ENCODE data around the gene KAZALD1. TPM values are rescaled to one million over a fixed set of nuclear protein-coding genes. Genes with fewer than 3 reads are reported as not detected.

The KAZALD1 gene, protein sequence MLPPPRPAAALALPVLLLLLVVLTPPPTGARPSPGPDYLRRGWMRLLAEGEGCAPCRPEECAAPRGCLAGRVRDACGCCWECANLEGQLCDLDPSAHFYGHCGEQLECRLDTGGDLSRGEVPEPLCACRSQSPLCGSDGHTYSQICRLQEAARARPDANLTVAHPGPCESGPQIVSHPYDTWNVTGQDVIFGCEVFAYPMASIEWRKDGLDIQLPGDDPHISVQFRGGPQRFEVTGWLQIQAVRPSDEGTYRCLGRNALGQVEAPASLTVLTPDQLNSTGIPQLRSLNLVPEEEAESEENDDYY
- total RNA-seq: 7.8 TPM
- long read RNA-seq, transcript KAZALD1-201 (5 exons, 1,913 nt): major isoform, 5 of 10 reads
- long read RNA-seq, partial matches to known transcripts: 4 of 10 reads
- long read RNA-seq, other reads (novel, unspliced or antisense): 1 of 10 reads

DNA sequence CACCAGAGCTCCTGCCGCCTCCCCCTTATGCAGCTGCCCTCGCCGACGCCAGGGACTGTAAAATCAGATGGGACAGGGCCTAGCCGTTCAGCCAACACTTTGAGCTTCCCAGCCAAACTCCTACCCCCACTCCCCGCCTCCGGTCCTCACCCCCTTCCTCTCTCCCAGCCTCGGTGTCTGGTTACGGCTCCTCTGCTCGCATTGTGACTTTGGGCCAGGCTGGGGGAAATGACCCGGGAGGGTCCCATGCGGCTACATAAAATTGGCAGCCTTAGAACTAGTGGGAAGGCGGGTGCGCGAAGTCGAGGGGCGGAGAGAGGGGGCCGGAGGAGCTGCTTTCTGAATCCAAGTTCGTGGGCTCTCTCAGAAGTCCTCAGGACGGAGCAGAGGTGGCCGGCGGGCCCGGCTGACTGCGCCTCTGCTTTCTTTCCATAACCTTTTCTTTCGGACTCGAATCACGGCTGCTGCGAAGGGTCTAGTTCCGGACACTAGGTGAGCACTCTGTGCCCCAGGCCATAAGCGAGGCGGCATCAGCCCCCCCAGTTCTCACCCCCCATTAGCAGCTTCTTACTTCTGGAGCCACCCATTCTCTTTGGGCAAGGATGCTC is at the start of gene KAZALD1:
Gene KAZALD1, plus strand, starts transcription at position 366 of the 608 bp plus-strand sequence. CDS start 604 bp downstream, outside the sequence.
- peak; percentile 76 for DNase-seq
- intact Hi-C loops (cut with micrococcal nuclease): no loop called here
- peak; percentile 50 for ATAC-seq

DNA sequence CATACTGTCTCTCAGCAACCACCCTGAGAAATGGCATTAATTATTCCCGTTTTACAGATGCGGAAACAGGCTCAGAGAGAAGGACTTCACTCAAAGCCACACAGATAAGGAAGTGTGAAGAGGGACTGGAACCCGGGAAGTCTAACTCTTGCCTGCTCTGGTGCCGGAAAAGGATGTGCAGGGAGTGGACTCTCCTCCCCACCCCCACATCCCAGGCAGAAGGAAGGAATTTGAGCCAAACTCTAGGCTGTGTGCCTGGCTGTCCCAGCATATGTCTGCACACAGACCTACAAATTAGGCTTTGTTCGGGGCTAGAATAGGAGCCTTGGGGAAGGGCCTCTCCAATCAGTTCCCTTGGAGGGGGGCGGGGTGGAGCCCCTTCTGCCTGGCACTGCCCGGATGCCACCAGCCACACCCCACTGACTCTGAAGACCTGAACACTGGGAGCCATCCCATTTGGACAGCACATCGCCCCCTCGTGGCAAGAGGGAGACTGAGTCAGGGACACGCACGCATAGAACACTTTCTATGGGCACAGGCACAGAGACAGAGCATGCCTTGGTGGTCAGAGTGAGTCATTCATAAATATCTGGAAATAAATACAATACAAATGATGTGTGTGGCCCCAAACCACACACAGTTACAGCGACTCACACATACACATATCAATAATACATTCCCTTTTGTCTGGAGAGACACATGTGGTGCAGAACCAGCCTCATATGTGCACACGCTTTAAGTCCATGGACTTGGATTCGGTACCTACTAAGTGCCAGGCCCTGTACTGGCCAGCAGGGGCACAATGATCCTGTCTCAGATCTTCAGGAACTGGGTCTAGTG is 49.0 kb upstream of the KAZALD1 start:
- intact Hi-C loops (cut with micrococcal nuclease): no loop called here
- ATAC-seq (peak; percentile 90), DNase-seq (peak; percentile 91)

DNA sequence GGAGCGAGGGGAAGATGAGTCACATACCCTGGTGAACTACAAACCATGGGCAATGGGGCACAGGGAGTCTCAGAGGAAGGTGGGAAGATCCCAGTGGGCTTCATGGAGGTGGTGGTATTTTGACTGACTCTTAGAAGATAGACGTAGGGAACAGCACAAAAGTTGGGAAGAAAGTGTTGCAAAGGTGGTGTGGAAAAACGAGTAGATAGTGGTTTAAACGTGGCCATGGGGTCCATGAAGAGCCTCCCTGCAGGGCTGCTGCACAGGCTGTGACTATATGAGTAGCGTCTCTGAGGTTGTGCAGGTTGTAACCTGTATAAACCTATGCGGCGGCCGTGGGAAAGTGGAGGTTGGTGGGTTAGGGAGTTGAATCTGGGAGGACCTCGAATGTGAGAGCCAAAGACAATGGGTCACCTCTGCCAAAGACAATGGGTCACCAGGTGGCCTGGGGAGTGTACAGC is 48.4 kb upstream of the KAZALD1 start:
- DNase-seq: no peak
- intact Hi-C loops (cut with micrococcal nuclease): no loop called here
- ATAC-seq: no peak

DNA sequence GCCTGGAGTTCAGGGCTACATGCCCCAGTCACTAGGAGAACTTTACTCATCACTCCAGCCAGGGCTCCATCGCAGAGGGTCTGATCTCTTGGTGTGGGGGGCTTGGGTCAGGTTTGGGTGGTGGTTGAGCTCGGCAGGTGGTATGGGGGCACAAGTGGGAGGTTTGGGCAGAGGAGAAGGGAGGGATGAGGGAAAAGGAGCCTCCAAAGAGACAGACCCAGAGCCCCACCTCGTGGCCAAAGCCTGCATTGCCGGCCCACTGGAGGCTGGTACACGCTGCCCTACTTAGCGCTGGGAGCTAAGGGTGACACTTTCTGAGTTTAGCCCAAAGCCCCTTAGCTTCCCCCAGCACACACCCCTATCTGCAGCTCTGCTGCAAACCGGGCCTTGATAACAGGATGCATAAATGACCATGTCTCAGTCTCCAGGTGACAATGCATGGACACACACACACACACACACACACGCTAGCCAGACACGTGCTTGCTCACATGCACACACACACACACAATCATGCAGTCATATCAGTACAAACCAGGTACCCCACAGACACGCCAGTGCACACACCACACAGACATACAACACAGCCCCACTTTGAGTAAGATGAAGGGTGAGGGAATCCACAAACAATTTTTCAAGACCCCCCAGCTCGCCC is 47.4 kb upstream of the KAZALD1 start:
- ATAC-seq (peak; percentile 70), DNase-seq (peak; percentile 92)
- intact Hi-C loops (cut with micrococcal nuclease): no loop called here

DNA sequence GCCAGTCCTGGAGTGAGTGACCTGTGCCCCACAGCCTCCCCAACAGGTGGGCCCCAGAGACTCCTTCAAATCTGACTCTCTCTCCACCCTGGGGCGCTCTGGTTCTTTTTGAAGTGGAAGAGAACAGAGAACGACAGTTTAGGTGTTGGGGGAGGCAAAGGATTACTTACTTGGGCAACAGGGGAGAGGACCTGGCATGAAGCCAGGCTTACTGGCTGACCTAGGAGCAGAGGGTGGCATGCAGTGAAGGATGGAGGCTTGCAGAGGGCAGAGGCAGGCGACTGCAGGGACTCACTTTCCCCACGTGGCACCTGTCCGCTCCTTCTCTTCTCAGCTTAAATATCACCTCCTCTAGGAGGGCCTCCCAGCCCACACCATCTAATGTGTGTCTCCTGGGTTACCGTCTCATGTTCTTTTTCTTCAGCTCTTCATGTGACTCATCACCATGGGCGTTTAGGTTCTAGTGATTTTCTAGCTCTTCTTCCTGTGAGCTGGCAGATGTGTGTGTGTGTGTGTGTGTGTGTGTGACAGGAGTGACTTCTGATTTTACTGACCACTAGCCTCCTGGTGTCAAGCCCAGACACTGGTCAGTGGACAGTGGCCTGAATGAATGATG is 46.7 kb upstream of the KAZALD1 start:
- intact Hi-C loops (cut with micrococcal nuclease): no loop called here
- DNase-seq (no peak), ATAC-seq (no peak)

DNA sequence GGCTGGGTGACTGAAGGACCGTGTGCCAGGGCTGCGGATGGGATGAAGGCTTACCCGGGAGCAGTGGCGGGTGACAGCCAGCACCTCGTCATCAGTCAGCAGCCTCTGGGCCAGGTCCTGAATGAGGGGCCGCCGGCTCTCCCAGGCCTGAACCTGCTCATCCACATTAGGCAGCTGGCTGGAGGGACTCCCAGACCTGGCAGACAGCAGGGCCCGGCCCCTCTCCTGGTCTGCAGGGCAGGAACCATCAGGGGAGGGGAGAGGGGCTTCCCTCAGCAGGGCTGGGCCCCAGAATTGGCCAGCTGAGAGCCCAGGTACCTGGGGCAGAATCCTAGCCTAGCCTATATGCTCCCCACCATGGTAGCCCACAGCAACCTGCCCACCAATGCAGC is 46.2 kb upstream of the KAZALD1 start:
- ATAC-seq (no peak), DNase-seq (no peak)
- intact Hi-C loops (cut with micrococcal nuclease): no loop called here

DNA sequence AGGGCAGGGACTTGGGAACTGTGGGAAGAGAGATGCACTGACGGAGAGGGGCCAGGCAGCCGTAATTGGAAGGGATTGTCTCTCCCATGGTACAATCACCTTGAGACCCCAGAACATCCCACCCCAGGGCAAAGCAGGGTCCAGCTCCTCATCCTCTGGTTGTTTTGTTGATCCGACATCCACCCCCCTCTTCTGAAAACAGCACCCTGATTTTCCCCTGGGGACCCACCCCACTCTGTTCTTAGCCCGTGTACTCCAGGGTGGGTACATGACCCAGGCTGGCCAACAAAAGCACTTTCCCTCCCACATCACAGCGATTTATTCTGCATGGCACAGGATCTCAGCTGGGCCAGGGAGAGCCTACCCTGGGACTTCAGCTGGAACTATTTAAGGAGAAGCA is 45.0 kb upstream of the KAZALD1 start:
- intact Hi-C loops (cut with micrococcal nuclease): no loop called here
- ATAC-seq: no peak
- DNase-seq: no peak

DNA sequence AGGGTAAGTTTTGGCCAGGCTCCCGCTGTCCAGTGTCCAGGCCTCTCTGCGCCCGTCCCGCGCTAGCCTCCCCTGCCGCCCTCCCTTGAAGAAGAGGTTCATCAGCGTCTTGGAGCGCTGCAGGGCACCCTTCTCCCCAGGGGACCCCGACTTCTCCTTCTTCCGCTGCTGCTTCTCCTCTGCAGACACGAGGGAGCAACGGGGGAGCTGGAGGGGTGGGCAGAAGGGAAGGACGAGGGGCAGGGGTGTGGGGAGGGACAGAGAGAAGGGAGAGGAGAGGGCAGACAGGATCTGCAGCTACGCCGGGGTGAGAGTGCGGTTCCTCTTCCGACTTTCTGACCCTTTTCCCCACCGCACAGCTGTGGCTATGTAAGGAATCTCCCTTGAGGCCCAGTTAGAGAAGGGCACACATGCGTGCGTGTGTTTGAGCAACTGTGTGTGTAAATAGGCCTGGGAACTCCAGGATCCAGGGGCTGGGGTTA is 43.6 kb upstream of the KAZALD1 start:
- DNase-seq (no peak), ATAC-seq (peak; percentile 4)
- intact Hi-C loops (cut with micrococcal nuclease): no loop called here

DNA sequence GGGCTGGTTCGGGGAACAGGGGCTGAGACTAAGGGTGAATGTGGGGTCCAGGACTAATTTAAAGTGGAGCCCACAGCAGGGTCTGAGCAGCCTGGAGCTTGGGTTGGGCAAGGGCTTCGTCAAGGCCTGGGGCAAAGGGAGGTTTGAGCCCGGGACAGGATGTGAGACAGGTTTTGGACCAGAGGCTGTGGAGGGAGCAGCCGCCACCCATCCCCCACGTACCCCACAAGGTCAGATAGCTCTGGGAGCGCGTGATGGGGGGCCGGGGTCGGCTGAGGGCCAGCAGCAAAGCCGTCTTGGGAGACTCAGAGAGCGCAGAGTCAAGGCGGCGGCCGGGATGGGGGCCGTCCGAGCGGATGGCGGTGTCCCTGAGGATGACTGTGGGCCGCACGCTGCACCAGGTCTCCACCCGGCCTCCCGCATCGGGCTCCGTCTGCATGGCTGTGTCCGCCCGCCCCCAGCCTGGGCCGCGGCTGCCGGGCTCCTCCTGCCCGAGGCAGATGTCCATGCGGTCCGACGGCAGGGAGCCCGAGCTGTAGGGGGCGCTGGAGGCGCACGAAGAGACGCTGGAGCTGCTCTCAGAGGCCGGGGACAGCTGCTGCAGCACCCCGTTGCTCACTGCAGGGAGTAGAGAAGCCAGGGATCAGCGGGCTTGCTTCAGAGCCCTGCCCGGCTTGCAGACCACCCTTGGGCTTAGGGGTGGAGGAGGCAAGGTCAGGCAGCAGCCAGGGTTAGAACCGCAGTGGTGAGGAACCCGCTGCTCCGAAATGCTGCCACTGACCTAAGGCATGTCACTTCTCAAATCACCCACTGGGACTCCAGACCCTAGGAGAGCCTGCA is 43.0 kb upstream of the KAZALD1 start:
- ATAC-seq (peak; percentile 81), DNase-seq (peak; percentile 92)
- intact Hi-C loops (cut with micrococcal nuclease): no loop called here

DNA sequence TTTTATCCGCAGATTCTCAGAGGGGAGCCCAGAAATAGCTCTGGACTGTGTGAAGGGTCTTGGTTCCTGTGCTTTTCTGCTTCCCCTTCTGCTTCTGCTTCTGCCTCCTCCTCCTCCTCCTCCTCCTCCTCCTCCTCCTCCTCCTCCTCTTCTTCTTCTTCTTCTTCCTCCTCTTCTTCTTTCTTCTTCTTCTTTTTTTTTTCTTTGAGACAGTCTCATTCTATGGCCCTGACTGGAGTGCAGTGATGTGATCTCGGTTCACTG is 42.4 kb upstream of the KAZALD1 start:
- ATAC-seq (no peak), DNase-seq (no peak)
- intact Hi-C loops (cut with micrococcal nuclease): no loop called here

DNA sequence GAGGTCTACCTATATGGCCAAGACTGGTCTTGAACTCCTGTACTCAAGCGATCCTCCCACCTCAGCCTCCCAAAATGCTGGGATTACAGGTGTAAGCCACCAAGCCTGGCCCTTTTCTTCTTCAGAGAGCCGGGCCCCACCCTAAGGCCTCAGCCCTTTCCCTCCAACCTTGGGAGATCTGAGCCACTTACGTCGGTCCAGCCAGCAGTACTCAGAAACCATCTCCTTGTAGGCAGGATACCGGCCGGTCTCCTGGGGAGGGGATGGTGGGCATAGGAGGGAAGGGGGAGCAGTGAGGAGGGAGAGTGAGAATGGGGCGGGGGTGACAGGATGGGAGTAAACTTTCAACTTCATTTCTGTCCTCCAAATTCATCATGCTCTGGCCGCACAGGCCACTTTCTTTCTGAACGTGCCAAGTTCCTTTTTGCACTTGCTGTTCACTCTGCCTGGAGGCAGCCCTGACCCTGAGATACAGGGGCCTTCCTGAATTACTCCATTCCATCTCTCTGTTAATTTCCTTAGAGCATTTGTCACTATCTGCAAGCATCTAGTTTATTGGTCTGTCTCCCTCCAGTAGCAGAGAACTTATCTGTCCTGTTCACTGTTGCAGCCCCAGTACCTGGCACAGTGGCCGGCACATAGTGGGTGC is 41.2 kb upstream of the KAZALD1 start:
- ATAC-seq (no peak), DNase-seq (no peak)
- intact Hi-C loops (cut with micrococcal nuclease): no loop called here

DNA sequence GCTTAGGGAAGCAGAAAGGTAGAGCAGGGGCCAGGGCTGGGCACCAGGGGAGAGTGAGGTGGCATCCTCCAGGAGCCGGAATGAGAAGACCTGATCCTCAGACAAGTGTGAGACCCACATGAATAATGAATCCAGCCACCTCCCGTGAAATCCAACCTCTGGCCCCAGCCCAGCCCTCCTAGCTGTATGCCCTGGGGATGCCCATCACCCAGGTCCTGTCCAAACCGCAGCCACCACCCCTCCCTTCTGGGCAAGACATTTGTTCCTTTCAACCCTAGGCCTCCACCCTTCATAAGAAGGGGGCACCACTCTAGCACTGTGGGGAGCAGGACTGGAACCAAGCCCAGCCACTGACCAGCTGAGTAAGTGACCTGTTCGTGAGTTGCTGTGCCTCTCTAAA is 40.5 kb upstream of the KAZALD1 start:
- ATAC-seq (no peak), DNase-seq (no peak)
- intact Hi-C loops (cut with micrococcal nuclease): no loop called here

DNA sequence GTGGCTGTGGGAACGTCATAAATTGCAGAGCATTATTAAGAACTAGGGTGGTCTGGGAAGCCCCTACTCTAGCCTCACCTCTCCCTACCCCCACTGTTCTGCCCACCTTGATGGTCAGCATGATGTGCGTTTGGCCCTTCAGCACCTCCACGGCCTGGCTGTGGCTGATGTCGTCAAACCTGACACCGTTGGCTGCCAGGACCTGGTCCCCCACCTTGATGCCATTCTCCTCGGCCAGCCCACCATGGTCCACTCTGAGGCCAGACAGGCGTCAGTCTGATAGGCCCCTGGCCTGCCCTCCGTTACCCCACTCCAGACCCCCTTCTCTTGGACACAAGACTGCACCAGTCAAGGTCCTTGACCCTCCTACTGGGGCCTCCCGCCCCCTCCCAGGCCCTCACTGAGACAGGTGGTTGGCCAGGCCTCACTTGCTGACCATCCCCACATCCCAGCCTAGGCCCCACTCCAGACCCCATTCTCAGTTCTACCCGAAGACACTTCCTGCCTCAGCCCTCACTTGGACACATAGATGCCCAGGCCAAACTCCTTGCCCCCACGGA is 40.0 kb upstream of the KAZALD1 start:
- ATAC-seq (no peak), DNase-seq (no peak)
- intact Hi-C loops (cut with micrococcal nuclease): no loop called here

DNA sequence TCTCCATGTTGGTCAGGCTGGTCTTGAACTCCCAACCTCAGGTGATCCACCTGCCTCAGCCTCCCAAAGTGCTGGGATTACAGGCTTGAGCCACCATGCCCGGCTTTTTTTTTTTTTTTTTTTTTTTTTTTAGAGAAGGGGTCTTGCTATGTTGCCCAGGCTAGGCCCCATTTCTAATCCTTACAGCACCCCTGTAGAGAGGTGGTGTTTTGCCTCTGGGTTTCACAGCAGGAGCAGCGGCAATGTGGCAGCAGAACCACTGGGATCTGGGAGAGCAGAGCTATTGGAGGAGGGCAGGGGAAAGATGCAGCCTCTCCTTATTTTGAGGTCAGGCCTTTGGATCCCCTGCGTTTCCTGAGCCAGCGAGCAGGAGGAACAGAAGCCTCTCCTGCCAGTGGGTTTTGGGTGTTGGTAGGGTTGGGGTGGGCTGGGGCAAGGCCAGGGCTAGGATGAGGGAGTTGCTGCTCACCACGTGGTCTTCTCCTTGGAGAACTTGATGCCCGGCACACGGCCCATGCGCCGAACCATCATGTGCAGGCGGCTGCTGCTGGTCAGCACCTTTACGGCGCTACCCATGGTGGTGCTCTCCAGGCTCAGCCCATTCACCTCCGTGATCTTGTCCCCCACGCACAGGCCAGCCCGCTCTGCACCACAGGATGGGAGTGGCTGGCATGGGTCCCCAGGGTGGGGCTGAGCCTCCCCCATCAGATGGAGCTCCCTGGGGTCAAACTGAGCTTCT is 38.7 kb upstream of the KAZALD1 start:
- peak; percentile 28 for DNase-seq
- intact Hi-C loops (cut with micrococcal nuclease): no loop called here
- ATAC-seq: no peak

DNA sequence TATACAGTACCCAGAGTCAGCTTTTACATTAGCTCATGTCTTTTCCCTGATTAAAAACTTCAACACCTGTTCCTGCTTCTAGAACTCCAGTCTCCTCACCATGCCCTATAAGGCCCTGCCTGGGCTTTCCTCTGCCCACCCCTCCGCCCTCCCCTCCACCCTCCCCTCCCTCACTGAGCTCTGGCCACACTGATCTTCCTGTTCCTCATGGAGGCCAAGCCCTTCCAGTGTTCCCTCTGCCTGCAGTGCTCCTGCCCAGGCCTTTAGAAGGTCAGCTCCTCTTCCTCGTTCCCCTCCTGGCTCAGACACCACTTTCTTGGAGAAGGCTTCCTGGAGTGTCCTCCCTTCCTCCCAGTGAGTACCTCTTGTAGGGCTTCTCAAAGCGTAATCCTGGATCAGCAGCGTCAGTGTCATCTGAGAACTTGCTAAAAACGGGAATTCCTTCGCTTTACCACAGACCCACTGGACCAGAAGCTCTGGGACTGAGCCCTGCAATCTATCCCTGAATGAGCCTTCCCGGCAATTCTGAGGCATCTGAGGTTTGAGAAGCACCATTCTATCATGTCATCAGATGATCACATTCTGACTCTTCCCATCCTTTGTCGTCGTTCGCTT is 34.6 kb upstream of the KAZALD1 start:
- DNase-seq (no peak), ATAC-seq (no peak)
- intact Hi-C loops (cut with micrococcal nuclease): no loop called here

Data from left ventricle myocardium superior (tissue), 1 donor.